Heart left ventricle (tissue), 16 donors: ENCODE measurements around the gene SUMO3. TPM values are rescaled to one million over a fixed set of nuclear protein-coding genes. Genes with fewer than 3 reads are reported as not detected.

ENCODE experiments used
- ATAC-seq, 4 donors: fragments of 200-7000 bp; cut with Tn5 transposase; one replicate each; pipeline ENCODE4 v1.9.1; 2020 to 2022; ENCODE audit warnings: moderate library complexity in 4 of 4, mild to moderate bottlenecking in 3 of 4, moderate number of reproducible peaks in 1 of 4
- DNase-seq, 5 donors: peaks; one replicate each; pipeline ENCODE4 v3.0.0-alpha.2; 2020
- H3K27ac ChIP-seq, 12 donors: fragments of 200-600 bp; sonication (generic) in 4 of 12; one replicate each; pipeline versions ENCODE4 v1.5.0 to v1.8.0; 2016 to 2022; ENCODE audit warnings: mild to moderate bottlenecking in 2 of 12
- H3K27me3 ChIP-seq, 9 donors: fragments of 200-600 bp; sonication (generic) in 2 of 9; one replicate each; pipeline versions ENCODE4 v1.5.1 to v1.8.0; 2016 to 2022; ENCODE audit warnings: mild to moderate bottlenecking in 3 of 9
- H3K36me3 ChIP-seq, 9 donors: fragments of 200-600 bp; sonication (generic) in 2 of 9; one replicate each; pipeline versions ENCODE4 v1.5.0 to v1.8.0; 2018 to 2022; ENCODE audit warnings: mild to moderate bottlenecking in 2 of 9
- H3K4me1 ChIP-seq, 12 donors: fragments of 200-600 bp; sonication (generic) in 4 of 12; one replicate each; pipeline versions ENCODE4 v1.5.0 to v1.8.0; 2016 to 2022; ENCODE audit warnings: mild to moderate bottlenecking in 3 of 12
- H3K4me3 ChIP-seq, 12 donors: fragments of 200-600 bp; sonication (generic) in 4 of 12; one replicate each; pipeline versions ENCODE4 v1.5.0 to v1.8.0; 2017 to 2022; ENCODE audit warnings: mild to moderate bottlenecking in 9 of 12, moderate library complexity in 4 of 12
- H3K9me3 ChIP-seq, 12 donors: fragments of 200-600 bp; sonication (generic) in 4 of 12; one replicate each; pipeline versions ENCODE4 v1.5.0 to v1.8.0; 2016 to 2022; ENCODE audit warnings: mild to moderate bottlenecking in 1 of 12
- POLR2A ChIP-seq, 2 donors: fragments of 450-650 bp; IDR thresholded peaks; one replicate each; pipeline ENCODE4 v1.6.1; 2017; ENCODE audit warnings: antibody characterized with exemption in 2 of 2, mild to moderate bottlenecking in 2 of 2, moderate library complexity in 2 of 2
- WGBS, 4 donors: extraction: QIAGEN DNeasy Blood & Tissue Kit in 2 of 4; methylation state at CpG; one replicate each; pipeline versions ENCODE4 v1.1.5 to v1.1.7; 2013 to 2018; 5-methylcytosine and 5-hydroxymethylcytosine counted together
- intact Hi-C, 10 donors: fragments of 100-400 bp; cut with DNase I; formaldehyde crosslinking; loops; one replicate each; pipeline versions ENCODE4 v1.11.1 to v1.14.2; 2022
- polyA plus RNA-seq, 2 donors: library from polyadenylated mRNA; stranded (reverse); fragments of 200-250 nt; gene quantifications; one replicate each; pipeline ENCODE4 v1.2.3, GENCODE V29; 2013
- total RNA-seq, 9 donors: library from RNA; depleted of rRNA in 2 of 9; stranded (reverse); fragments of >200 nt in 2 of 9; fragmentation: NEBNext Ultra II Directional in 3 of 9; extraction: Animal tissue kit (Norgen Biotek cat#: 25700) in 3 of 9; gene quantifications; one replicate each; pipeline versions ENCODE4 v1.1.0 to v1.2.4, GENCODE V29; 2016 to 2023
- TF ChIP-seq, protein P1 (sequence below), 12 donors: fragments of 200-600 bp; sonication (generic) in 4 of 12; IDR thresholded peaks; one replicate each; pipeline versions ENCODE4 v1.5.0 to v1.8.0; 2018 to 2022; ENCODE audit warnings: antibody characterized with exemption in 12 of 12, mild to moderate bottlenecking in 5 of 12
- donor health status: ischemic (EF 13 %, LVEDD 7.1; RV severe dilation, severe dysfunction).
- donor health status: healthy with polysubstance abuse.
- donor health status: DM: no; HTN: yes; CAD: no.
- donor health status: DM: no; HTN: no; CAD: no.
- donor health status: ischemic (EF 25% LVEDD 6.9; RV normal size, moderate dysfunction).
- donor health status: ischemic (EF 25% LVEDD 5.7; RV mildly dilated, moderate dysfunction).
- donor health status: healthy.
- donor health status: DM: yes; HTN: yes; CAD: no.
- donor health status: ischemic (EF 35%, LVEDD 5.7; RV mildly dilated, moderate dysfunction).
- donor health status: nonischemic (EF 11% LVEDD 7.7; RV severe dilation, severe dysfunction).
- donor health status: DM: yes; HTN: yes; CAD: no.
- donor health status: PGD.
- donor health status: ischemic (EF 29% LVEDD 5.4; RV normal size, mild dysfunction).
- donor health status: nonischemic (EF 23%, LVEDD 6.1; RV moderate dilation, normal function).

The SUMO3 gene
- total and polyA plus RNA-seq, 11 donors, result 22.0 to 108 (median 78.1) TPM

GRCh38 chr21:44793592-44794374, 24.1 kb downstream of the SUMO3 start:
- Histone ChIP-seq H3K4me1 (peaks cover 0 to 19% (median 10%) of the 10 kb centered on the region in 12 donors), H3K27me3 (no peaks in the 10 kb centered on the region), H3K9me3 (no peaks in the 10 kb centered on the region), H3K36me3 (peaks cover 0 to 39% (median 12%) of the 10 kb centered on the region in 9 donors), H3K4me3 (no peak overlapping the region), H3K27ac (no peak overlapping the region)
- ATAC-seq (no peak), DNase-seq (no peak)
- intact Hi-C loops, result loop anchor here in 8 of 10 donors (1.0 to 10.0 kb wide), 9 partner anchors 175 to 489 kb away; partner anchors contain the start of gene PFKL (in 1 of the 8)
- TF ChIP-seq, protein P1, sequence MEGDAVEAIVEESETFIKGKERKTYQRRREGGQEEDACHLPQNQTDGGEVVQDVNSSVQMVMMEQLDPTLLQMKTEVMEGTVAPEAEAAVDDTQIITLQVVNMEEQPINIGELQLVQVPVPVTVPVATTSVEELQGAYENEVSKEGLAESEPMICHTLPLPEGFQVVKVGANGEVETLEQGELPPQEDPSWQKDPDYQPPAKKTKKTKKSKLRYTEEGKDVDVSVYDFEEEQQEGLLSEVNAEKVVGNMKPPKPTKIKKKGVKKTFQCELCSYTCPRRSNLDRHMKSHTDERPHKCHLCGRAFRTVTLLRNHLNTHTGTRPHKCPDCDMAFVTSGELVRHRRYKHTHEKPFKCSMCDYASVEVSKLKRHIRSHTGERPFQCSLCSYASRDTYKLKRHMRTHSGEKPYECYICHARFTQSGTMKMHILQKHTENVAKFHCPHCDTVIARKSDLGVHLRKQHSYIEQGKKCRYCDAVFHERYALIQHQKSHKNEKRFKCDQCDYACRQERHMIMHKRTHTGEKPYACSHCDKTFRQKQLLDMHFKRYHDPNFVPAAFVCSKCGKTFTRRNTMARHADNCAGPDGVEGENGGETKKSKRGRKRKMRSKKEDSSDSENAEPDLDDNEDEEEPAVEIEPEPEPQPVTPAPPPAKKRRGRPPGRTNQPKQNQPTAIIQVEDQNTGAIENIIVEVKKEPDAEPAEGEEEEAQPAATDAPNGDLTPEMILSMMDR (IDR thresholded peaks at IDR 0.05), result peak in 3 of 12 donors; percentile 12 to 26 (median 24)
- TF ChIP-seq POLR2A (IDR thresholded peaks at IDR 0.05), result no peak
- WGBS, 4 donors, result 23 to 32% (median 28%) methylated on average over 4 of the region's 4 CpGs

DNA sequence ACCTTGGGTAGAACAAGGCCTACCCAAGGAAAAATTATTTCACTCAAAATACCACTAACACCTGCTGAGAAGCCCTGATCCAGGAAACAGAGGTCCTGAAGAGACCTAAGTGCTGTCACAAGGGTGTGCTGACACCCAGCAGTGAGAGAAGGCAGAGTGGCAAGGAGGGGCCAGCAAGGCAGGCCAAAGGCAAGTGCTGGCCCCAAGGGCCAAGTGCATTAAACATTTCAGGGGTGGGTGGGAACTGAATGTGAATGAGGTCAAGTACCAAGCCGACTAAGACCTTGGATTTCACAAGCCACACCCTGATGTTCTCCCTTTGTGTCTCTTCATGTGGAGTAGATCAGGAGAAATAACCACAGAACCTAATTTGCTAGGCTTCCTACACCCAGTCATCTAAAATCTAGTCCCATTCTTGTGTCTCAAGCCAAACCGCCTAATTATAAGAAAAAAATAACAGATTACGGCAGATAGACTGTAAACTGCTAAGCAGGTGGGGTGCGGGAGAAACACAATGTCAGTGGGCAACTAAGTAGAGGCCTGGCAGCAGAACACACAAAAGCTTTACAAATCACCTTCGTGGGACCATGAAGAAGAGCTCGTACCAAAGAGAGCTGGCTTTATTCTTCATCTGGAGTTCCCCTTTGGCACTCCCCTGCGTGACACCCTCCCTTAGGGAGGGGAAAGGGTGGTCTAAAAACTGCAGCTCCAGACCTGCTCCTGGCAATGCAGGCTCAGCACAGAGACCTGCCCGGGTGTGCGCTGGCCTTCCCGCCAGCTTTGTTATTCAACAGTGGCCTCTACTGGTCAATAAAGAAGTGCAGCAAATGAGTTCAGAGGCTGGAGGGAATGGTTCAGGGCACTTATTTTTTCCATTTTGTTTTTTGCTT, 24.9 kb downstream of the SUMO3 start:
- TF ChIP-seq, protein P1 (IDR thresholded peaks at IDR 0.05), result peak; percentile 67 to 88 (median 76)
- no peak for TF ChIP-seq POLR2A (IDR thresholded peaks at IDR 0.05)
- Histone ChIP-seq H3K9me3 (no peaks in the 10 kb centered on the region), H3K36me3 (peaks cover 0 to 31% (median 4%) of the 10 kb centered on the region in 9 donors), H3K27me3 (no peaks in the 10 kb centered on the region), H3K27ac (no peak overlapping the region), H3K4me3 (no peak overlapping the region), H3K4me1 (peaks cover 0 to 19% (median 10%) of the 10 kb centered on the region in 12 donors)
- ATAC-seq (peak; percentile 81 to 93 (median 87)), DNase-seq (peak; percentile 36 to 77 (median 48))
- WGBS, 4 donors, result 16 to 24% (median 21%) methylated on average over 9 to 10 of the region's 10 CpGs
- intact Hi-C loops, result loop anchor here in 8 of 10 donors (1.0 to 10.0 kb wide), 9 partner anchors 174 to 488 kb away; partner anchors contain the start of gene PFKL (in 1 of the 8)

- Histone ChIP-seq H3K27ac (no peak overlapping the region), H3K9me3 (no peaks in the 10 kb centered on the region), H3K4me1 (peaks cover 0 to 19% (median 10%) of the 10 kb centered on the region in 12 donors), H3K36me3 (peaks cover 0 to 34% (median 6%) of the 10 kb centered on the region in 9 donors), H3K27me3 (no peaks in the 10 kb centered on the region), H3K4me3 (no peak overlapping the region)
- 93 to 99% (median 97%) methylated on average over 5 of the region's 5 CpGs for WGBS, 4 donors
- no peak for ATAC-seq
- no peak for TF ChIP-seq POLR2A (IDR thresholded peaks at IDR 0.05)
- TF ChIP-seq, protein P1 (IDR thresholded peaks at IDR 0.05), result no peak
- intact Hi-C loops, result loop anchor here in 8 of 10 donors (2.0 to 10.0 kb wide), 8 partner anchors 173 to 487 kb away; partner anchors contain the start of gene PFKL (in 1 of the 8)
- no peak for DNase-seq
Observed at GRCh38 chr21:44791993-44792392, 25.9 kb downstream of the SUMO3 start.
